Psoas muscle (tissue), 8 donors: ENCODE results near the gene MAP3K1. TPM values are rescaled to one million over a fixed set of nuclear protein-coding genes. Genes with fewer than 3 reads are reported as not detected.

Experiments
- ATAC-seq, 4 donors: fragments of 200-7000 bp; cut with Tn5 transposase; one replicate each; pipeline ENCODE4 v1.9.1; 2020; ENCODE audit warnings: moderate library complexity in 3 of 4, mild to moderate bottlenecking in 2 of 4
- DNase-seq, 2 donors: peaks; one replicate each; pipeline ENCODE4 v3.0.0-alpha.2; 2020
- H3K27ac ChIP-seq: fragments of 200-600 bp; one replicate; pipeline ENCODE4 v1.8.0; 2022
- H3K27me3 ChIP-seq, 3 donors: fragments of 200-600 bp in 1 of 3; one replicate each; pipeline versions ENCODE4 v1.6.1 to v1.8.0; 2013 to 2022; ENCODE audit warnings: low read length in 2 of 3, mild to moderate bottlenecking in 2 of 3, moderate library complexity in 1 of 3; ENCODE audit not compliant: insufficient read depth in 3 of 3
- H3K36me3 ChIP-seq, 2 donors: fragments of 200-600 bp in 1 of 2; one replicate each; pipeline versions ENCODE4 v1.6.1 to v1.8.0; 2013 to 2022; ENCODE audit warnings: low read depth in 1 of 2, mild to moderate bottlenecking in 1 of 2, moderate library complexity in 1 of 2; ENCODE audit not compliant: insufficient read depth in 1 of 2
- H3K4me1 ChIP-seq: fragments of 200-600 bp; one replicate; pipeline ENCODE4 v1.8.0; 2022
- H3K4me3 ChIP-seq: fragments of 200-600 bp; one replicate; pipeline ENCODE4 v1.8.0; 2022; ENCODE audit warnings: mild to moderate bottlenecking
- H3K9me3 ChIP-seq: fragments of 200-600 bp; one replicate; pipeline ENCODE4 v1.8.0; 2022
- CTCF ChIP-seq: fragments of 200-600 bp; IDR thresholded peaks from one replicate; pipeline ENCODE4 v1.8.0; 2022; ENCODE audit warnings: antibody characterized with exemption
- WGBS, 3 donors: extraction: QIAGEN DNeasy Blood & Tissue Kit; methylation state at CpG; one replicate each; pipeline versions ENCODE4 v1.1.6 to v1.1.7; 2013; 5-methylcytosine and 5-hydroxymethylcytosine counted together
- intact Hi-C, 2 donors: fragments of 100-400 bp; cut with DNase I; formaldehyde crosslinking; loops; one replicate each; pipeline versions ENCODE4 v1.11.0 to v1.14.2; 2022
- polyA plus RNA-seq, 3 donors: library from polyadenylated mRNA; stranded (reverse); fragments of 200-250 nt; gene quantifications; one replicate each; pipeline ENCODE4 v1.2.3, GENCODE V29; 2013
- total RNA-seq, 4 donors: library from RNA; stranded (reverse); fragmentation: NEBNext Ultra II Directional in 2 of 4; extraction: Animal tissue kit (Norgen Biotek cat#: 25700) in 2 of 4; gene quantifications; one replicate each; pipeline versions ENCODE4 v1.2.1 to v1.2.4, GENCODE V29; 2021 to 2023
- donor health status: healthy with polysubstance abuse.
- donor health status: DM: no; HTN: no; CAD: no; lungs with moderate emphysema.
- donor health status: Bipolar disorder and iron deficiency.
- donor health status: healthy.
- donor health status: DM: yes; HTN: yes; CAD: no.
- donor health status: DM: no; HTN: no; CAD: no.
- donor health status: DM: no; HTN: no; CAD: no.
- donor health status: DM: yes; HTN: yes; CAD: no.

MAP3K1 gene
- total and polyA plus RNA-seq, 7 donors = 0.97 to 5.2 (median 3.0) TPM

- ATAC-seq = no peak
- intact Hi-C loops = loop anchor here (1.0 to 10.0 kb wide), 4 partner anchors 566 to 907 kb away; no protein-coding TSS in a partner anchor
- no peaks in the 10 kb centered on the region for H3K36me3 ChIP-seq
- no peaks in the 10 kb centered on the region for H3K9me3 ChIP-seq
- H3K4me3 ChIP-seq = no peak overlapping the region
- H3K27ac ChIP-seq = no peak overlapping the region
- 85 to 91% (median 86%) methylated on average over 1 of the region's 1 CpG for WGBS, 3 donors
- DNase-seq = no peak
- TF ChIP-seq CTCF = no peak
- H3K4me1 ChIP-seq = peaks cover 48% of the 10 kb centered on the region
- H3K27me3 ChIP-seq = no peaks in the 10 kb centered on the region
These were observed 22.6 kb downstream of the MAP3K1 start for GRCh38 chr5:56837956-56838355.

- peak overlapping the region; percentile 44 for H3K4me3 ChIP-seq
- TF ChIP-seq CTCF = peak; percentile 62
- H3K36me3 ChIP-seq = no peaks in the 10 kb centered on the region
- no peak for DNase-seq
- H3K27ac ChIP-seq = peak overlapping the region; percentile 20
- no peaks in the 10 kb centered on the region for H3K9me3 ChIP-seq
- WGBS, 3 donors = 11 to 12% (median 11%) methylated on average over 4 of the region's 4 CpGs
- ATAC-seq = peak; percentile 57 to 87 (median 64)
- no peaks in the 10 kb centered on the region for H3K27me3 ChIP-seq
- peaks cover 43% of the 10 kb centered on the region for H3K4me1 ChIP-seq
- intact Hi-C loops = loop anchor here (1.0 to 10.0 kb wide), 4 partner anchors 566 to 908 kb away; no protein-coding TSS in a partner anchor
These were observed 23.2 kb downstream of the MAP3K1 start for GRCh38 chr5:56838409-56839039.

- 79 to 84% (median 82%) methylated on average over 4 of the region's 4 CpGs for WGBS, 3 donors
- no peaks in the 10 kb centered on the region for H3K9me3 ChIP-seq
- H3K4me3 ChIP-seq = peak overlapping the region; percentile 44
- H3K27me3 ChIP-seq = no peaks in the 10 kb centered on the region
- TF ChIP-seq CTCF = no peak
- H3K27ac ChIP-seq = peak overlapping the region; percentile 20
- DNase-seq = no peak
- intact Hi-C loops = loop anchor here (2.0 to 10.0 kb wide), 3 partner anchors 567 to 908 kb away; no protein-coding TSS in a partner anchor
- ATAC-seq = peak in 1 of 4 donors; percentile 42
- H3K36me3 ChIP-seq = no peaks in the 10 kb centered on the region
- peaks cover 38% of the 10 kb centered on the region for H3K4me1 ChIP-seq
These were observed 23.7 kb downstream of the MAP3K1 start for GRCh38 chr5:56839062-56839461.

- ATAC-seq = no peak
- no peak for DNase-seq
- Histone ChIP-seq H3K4me1 (peaks cover 33% of the 10 kb centered on the region), H3K27me3 (no peaks in the 10 kb centered on the region), H3K27ac (no peak overlapping the region), H3K9me3 (no peaks in the 10 kb centered on the region), H3K4me3 (no peak overlapping the region), H3K36me3 (no peaks in the 10 kb centered on the region)
- intact Hi-C loops = no loop called here
- WGBS, 3 donors = 75 to 79% (median 75%) methylated on average over 7 of the region's 7 CpGs
- no peak for TF ChIP-seq CTCF
These were observed 25.2 kb downstream of the MAP3K1 start for GRCh38 chr5:56840597-56840996.

- 57% methylated on average over 2 of the region's 2 CpGs for WGBS, 3 donors
- Histone ChIP-seq H3K4me3 (no peak overlapping the region), H3K27ac (no peak overlapping the region), H3K9me3 (no peaks in the 10 kb centered on the region), H3K27me3 (no peaks in the 10 kb centered on the region), H3K36me3 (no peaks in the 10 kb centered on the region), H3K4me1 (peaks cover 18% of the 10 kb centered on the region)
- intact Hi-C loops = no loop called here
- no peak for DNase-seq
- no peak for ATAC-seq
- TF ChIP-seq CTCF = no peak
These were observed 29.9 kb downstream of the MAP3K1 start for GRCh38 chr5:56845277-56845676.
